ENCODE measurements around the gene SAMHD1.
"Not testable (repeated sequence)": the region's sequence is repeated elsewhere in the genome, so short reads cannot be mapped to it uniquely, and the experiment has no call there.

The SAMHD1 gene

GRCh38 chr20:36849333-36850065, 102.0 kb downstream of the SAMHD1 start:
- Mint-ChIP-seq H3K27me3 (ENCODE audit: low read depth) (no peaks in the 10 kb centered on the region), H3K36me3 (ENCODE audit: low read depth) (no peaks in the 10 kb centered on the region), H3K9me3 (no peaks in the 10 kb centered on the region), H3K4me1 (ENCODE audit: low read depth) (no peaks in the 10 kb centered on the region), H3K27ac (no peak overlapping the region), H3K4me3 (no peak overlapping the region)

- H3K27me3 Mint-ChIP-seq (ENCODE audit: low read depth), result no peaks in the 10 kb centered on the region
- peaks cover under 1% of the 10 kb centered on the region for H3K4me1 Mint-ChIP-seq (ENCODE audit: low read depth)
- H3K36me3 Mint-ChIP-seq (ENCODE audit: low read depth), result no peaks in the 10 kb centered on the region
- no peak overlapping the region for H3K27ac Mint-ChIP-seq
- H3K4me3 Mint-ChIP-seq, result no peak overlapping the region
- no peaks in the 10 kb centered on the region for H3K9me3 Mint-ChIP-seq
Observed at GRCh38 chr20:36848677-36849076, 102.8 kb downstream of the SAMHD1 start.

- H3K27ac Mint-ChIP-seq, result no peak overlapping the region
- H3K36me3 Mint-ChIP-seq (ENCODE audit: low read depth), result no peaks in the 10 kb centered on the region
- H3K9me3 Mint-ChIP-seq, result no peaks in the 10 kb centered on the region
- H3K27me3 Mint-ChIP-seq (ENCODE audit: low read depth), result no peaks in the 10 kb centered on the region
- no peak overlapping the region for H3K4me3 Mint-ChIP-seq
- peaks cover 6% of the 10 kb centered on the region for H3K4me1 Mint-ChIP-seq (ENCODE audit: low read depth)
Observed at GRCh38 chr20:36848078-36848660, 103.3 kb downstream of the SAMHD1 start.

- Mint-ChIP-seq H3K4me1 (ENCODE audit: low read depth) (peaks cover 8% of the 10 kb centered on the region), H3K36me3 (ENCODE audit: low read depth) (no peaks in the 10 kb centered on the region), H3K27me3 (ENCODE audit: low read depth) (no peaks in the 10 kb centered on the region), H3K27ac (no peak overlapping the region), H3K9me3 (no peaks in the 10 kb centered on the region), H3K4me3 (no peak overlapping the region)
Observed at GRCh38 chr20:36847710-36848040, 103.8 kb downstream of the SAMHD1 start.

- Mint-ChIP-seq H3K4me1 (ENCODE audit: low read depth) (peaks cover 8% of the 10 kb centered on the region), H3K4me3 (no peak overlapping the region), H3K9me3 (no peaks in the 10 kb centered on the region), H3K36me3 (ENCODE audit: low read depth) (no peaks in the 10 kb centered on the region), H3K27ac (no peak overlapping the region), H3K27me3 (ENCODE audit: low read depth) (no peaks in the 10 kb centered on the region)
Observed at GRCh38 chr20:36847009-36847709, 104.3 kb downstream of the SAMHD1 start.

GRCh38 chr20:36845288-36845971, 106.1 kb downstream of the SAMHD1 start:
- H3K4me1 Mint-ChIP-seq (ENCODE audit: low read depth), result peaks cover 15% of the 10 kb centered on the region
- no peak overlapping the region for H3K27ac Mint-ChIP-seq
- no peaks in the 10 kb centered on the region for H3K27me3 Mint-ChIP-seq (ENCODE audit: low read depth)
- H3K9me3 Mint-ChIP-seq, result no peaks in the 10 kb centered on the region
- H3K4me3 Mint-ChIP-seq, result no peak overlapping the region
- no peaks in the 10 kb centered on the region for H3K36me3 Mint-ChIP-seq (ENCODE audit: low read depth)

GRCh38 chr20:36841030-36841429, 110.5 kb downstream of the SAMHD1 start:
- not testable (repeated sequence) for H3K4me3 Mint-ChIP-seq; H3K27me3 Mint-ChIP-seq (ENCODE audit: low read depth); H3K9me3 Mint-ChIP-seq; H3K36me3 Mint-ChIP-seq (ENCODE audit: low read depth)
- H3K4me1 Mint-ChIP-seq (ENCODE audit: low read depth), result peaks cover 21% of the 10 kb centered on the region
- H3K27ac Mint-ChIP-seq, result peak overlapping the region; percentile 72
